NK-92 (cell line): ENCODE measurements around the gene CFAP47.
"Not testable (repeated sequence)": the region's sequence is repeated elsewhere in the genome, so short reads cannot be mapped to it uniquely, and the experiment has no call there.

ENCODE experiments used
- DNase-seq: peaks from one replicate; lab custom pipeline; 2025; ENCODE audit not compliant: unreplicated experiment; lab: John Stamatoyannopoulos, UW

The CFAP47 gene, protein sequence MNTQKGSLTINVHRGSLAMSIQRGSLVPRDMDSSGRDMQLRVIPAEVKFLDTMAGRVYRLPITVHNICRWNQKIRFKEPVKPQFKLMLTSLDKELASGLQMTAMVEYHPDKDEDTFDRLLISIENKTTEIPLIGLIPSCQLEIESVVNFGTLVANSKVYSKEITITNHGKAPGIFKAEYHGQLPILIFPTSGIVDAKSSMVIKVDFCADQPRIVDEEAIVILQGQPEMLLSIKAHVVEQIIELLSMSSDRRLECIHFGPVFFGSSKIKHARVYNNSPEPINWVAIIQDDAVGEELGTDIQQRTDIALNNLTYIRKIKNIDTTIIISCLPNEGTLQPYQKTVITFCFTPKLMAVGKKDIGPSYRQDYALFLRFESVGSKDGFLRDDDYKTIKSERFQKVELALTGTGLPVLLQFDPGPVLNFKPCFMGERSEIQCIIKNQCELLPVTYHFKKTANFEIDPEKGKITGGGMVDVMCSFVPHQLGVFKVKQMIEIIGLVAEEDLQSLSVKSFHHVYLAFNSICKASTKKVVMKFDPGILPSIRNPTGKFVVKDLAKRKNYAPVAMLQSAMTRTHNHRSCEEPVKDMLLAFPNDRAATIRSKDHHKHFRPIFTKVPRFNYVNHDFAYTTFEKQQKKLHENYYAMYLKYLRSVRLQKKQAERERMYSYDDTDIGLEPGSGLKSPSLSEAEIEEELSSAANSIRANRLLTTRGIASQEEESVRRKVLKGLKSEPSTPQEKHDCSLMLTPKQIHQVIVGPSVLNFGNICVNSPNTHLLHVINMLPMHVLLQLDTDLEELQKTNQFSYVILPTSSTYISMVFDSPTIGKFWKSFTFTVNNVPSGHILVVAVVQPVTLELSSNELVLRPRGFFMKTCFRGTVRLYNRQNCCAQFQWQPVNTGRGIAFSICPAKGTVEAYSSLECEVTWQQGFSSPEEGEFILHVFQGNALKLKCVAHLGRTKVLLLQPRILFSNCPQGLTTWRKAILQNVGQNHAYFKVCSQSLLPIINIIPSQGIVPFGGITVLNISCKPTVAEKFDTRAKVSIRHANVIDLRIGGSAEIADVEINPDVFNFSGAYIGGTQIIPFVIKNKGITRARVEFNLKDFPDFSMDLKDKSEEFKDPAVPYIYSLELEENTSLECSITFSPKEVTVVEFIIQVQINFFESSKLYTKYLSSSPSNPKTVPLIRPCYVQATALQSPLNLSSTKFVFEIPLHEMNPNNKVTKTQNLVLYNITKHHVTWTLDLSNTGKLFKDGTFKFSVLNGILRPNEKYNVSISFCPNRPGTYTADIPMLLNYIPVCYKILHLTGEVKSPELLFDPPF (N-terminal part only)

DNA sequence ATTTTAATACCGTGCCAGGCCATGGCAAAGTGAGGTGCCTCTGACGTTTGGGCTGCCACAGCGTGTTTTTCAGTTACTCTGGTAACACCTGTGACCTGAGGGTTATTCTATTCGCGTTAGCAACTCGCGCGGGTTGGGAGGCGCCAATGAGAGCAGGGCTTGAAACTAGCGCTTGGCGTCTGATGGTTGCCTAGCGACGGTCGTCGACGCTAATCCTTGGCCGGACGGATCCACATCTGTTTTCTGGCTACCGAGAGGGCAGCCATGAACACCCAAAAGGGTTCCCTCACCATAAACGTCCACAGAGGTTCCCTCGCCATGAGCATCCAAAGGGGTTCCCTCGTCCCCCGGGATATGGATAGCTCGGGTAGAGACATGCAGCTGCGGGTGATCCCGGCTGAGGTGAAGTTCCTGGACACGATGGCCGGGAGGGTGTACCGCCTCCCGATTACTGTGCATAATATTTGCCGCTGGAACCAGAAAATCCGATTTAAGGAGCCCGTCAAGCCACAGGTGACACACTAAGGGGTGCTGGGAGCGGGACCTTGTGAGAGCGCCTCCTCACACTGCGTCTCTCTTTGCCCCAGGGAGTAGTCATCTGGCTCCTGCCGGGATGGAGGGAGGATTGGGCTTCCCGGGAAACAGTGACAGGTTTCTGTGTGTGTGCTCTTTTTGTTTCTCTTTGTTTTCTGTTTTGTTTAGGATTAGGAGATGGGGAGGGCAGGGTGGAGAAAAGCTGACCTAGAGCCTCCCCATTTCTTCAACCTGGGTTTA lies at the start of gene CFAP47:
Gene CFAP47 (plus strand): TSS at position 199 of the 774 bp plus-strand sequence. CDS start 66 bp downstream, at position 265.
- DNase-seq, result no peak

DNA sequence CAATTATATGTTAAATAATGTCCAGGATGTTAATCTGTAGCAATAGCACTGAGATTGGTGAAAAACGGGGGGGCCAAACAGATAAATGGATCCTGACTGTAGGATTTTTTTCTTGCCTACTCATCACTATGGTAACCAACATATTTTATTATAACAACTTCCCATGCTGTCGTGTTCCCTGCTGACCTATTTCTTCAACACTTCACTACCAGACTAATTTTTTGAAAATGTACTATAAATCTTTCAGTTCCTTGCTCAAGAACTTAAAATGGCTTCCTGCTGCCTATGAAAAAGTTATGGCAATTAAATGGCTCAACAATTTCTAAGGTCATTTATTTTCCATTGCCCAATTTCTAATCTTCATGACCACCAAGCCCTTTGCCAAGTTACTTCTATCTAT lies 38.9 kb upstream of the CFAP47 start:
- DNase-seq, result no peak

DNA sequence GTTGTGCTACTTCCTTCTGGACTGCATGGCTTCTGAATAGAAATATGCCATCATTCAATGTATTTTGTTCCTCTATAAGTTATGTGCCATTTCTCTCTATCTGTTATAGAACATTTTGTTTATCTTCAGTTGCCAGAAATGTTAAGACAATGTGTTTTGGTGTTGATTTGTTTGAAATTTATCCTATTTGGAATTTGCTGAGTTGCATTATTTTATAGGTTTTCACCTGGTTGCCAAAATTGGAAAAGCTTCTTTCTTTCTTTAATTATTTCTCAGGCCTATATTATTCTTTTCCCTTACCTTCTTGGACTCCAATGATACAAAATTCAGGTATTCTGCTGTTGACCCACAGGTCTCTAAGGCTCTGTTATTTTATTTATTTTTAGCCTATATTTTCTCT lies 33.4 kb upstream of the CFAP47 start:
- DNase-seq, result no peak

DNA sequence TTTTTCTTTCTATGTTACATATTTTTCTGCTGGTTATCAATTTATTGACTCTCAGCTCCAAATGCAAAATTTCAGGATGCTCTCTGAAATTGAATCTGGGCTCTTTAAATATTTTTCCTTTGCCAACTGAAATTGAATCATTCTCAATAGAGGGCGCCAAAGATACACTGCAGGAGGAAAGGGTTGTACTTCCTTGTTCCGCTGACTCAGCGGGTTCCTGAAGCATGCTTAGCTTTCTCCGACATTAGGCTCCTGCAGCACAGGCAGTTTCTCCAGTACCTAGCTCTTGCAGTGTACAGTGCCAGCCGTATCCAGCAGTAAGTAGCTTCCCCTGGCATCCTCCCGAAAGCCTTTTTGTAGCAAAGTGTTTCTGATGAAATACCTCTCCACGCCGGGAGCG lies 28.8 kb upstream of the CFAP47 start:
- DNase-seq, result no peak

DNA sequence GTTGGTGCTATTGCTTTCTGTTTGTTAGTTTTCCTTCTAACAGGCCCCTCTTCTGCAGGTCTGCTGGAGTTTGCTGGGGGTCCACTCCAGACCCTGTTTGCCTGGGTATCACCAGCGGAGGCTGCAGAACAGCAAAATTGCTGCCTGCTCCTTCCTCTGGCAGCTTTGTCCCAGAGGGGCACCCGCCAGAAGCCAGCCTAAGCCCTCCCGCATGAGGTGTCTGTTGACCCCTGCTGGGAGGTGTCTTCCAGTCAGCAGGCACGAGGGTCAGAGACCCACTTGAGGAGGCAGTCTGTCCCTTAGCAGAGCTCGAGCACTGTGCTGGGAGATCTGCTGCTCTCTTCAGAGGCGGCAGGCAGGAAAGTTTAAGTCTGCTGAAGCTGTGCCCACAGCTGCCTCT lies 67.3 kb downstream of the CFAP47 start:
- not testable (repeated sequence) for DNase-seq

DNA sequence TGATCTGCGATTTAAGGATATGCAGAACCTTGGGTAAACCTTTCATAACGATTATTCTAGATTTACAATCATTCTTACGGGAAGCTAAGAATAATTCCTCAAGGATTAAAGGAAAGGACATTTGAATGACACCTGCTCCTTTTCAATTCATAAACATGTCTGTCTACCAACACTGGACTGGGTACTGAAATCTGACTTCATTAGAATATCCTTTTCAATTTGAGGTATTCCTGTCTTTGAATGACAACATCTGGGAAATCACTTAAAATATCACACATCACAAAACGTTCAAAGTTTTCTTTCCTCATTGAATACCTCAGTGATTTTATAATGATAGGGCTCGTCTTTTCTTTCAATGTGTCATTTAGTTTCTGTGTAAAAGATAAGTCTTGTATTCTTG lies 87.7 kb downstream of the CFAP47 start:
- no peak for DNase-seq

DNA sequence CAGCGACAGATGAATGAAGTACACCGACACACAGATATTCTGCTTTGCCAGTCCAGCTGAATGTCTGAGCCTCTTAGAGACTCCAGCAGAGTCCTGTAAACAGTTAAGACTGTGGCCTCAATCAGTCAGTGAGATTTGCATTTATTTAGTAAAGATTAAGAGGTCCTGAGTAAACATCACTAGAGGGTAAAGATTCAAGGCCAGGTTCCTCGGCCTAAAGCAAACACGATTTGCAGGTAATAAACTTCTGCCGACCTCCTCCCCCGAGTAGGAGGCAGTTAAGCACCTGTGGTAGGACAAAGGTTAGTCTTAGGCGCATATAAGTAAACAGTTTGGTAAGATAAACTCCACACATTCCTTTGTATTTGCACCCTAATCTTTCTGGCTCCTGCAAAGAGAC lies 99.6 kb downstream of the CFAP47 start:
- no peak for DNase-seq

DNA sequence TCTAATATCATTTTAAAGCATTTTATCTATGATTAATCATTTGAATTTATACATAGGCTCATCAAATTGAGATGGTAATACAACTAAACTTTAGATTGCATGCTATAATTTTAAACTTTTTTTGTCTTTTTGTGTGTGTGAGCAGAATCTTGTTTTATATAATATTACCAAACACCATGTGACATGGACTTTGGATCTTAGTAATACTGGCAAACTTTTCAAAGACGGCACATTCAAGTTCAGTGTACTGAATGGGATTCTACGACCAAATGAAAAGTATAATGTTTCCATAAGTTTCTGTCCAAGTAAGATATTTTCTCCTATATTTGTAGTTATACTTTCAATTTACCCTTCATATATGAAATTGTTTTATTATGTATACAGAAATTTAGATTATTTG lies 116.0 kb downstream of the CFAP47 start:
- DNase-seq, result no peak

DNA sequence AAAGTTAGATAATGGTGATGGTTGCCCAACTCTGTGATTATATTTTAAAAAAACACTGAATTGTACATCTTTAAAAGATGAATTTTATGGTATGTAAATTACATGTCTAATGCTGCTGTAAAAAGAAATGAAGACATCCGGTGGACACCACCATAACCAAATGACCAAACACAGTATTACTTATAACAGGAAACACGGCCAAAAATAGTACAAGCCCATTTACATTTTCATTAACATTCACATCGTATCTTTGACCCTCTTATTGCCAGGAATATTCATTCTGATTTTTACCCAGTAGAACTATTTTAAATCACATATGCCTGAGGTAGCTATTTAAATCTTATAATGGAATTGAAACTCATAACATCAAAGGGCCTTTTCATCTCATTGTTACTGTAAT lies 143.2 kb downstream of the CFAP47 start:
- no peak for DNase-seq

DNA sequence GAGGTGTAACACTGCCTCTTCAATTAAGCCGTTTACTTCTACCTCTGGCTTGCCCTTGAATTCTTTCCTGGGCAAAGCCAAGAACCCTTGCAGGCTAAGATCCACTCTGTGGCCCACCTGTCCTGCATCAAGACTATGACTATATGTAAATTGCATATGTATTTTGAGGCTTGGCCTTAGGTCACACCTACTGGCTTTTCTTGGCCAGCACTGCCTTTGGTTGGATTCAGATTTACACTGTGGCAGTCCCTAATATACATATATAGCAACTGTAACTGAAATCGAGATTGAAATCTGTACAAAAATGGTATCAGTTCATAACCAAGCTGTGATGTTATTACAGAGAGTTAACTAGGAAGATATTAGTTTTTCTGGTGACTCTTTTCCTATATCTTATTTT lies 151.5 kb downstream of the CFAP47 start:
- no peak for DNase-seq

DNA sequence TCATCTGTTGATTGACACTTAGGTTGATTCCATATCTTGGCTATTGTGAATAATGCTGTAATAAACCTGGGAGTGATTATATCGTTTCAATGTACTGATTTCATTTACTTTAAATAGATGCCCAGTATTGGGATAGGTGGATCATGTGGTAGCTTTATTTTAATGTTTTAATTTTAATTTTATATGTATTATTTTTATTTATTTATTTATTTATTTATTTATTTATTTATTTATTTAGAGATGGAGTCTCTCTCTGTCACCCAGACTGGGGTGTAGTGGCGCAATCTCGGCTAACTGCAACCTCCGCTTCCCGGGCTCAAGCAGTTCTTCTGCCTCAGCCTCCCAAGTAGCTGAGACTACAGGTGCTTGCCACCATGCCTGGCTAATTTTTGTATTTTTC lies 155.5 kb downstream of the CFAP47 start:
- not testable (repeated sequence) for DNase-seq

DNA sequence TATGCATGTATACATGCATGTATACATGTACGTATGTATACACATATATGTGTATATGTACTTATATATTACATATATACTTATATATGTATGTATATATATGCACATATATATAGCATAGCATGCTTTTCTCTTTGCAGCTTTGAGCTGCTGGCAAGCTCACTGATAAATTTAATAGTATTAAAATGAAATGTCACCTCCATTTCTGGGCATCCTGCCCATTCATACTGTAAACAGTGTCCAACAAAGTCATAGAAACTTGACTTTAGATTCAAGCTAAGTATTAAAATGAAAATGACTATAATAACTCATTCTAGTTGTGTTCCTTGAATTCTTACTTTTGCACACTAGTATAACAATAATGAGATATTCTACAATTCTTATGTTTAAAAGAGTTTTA lies 163.7 kb downstream of the CFAP47 start:
- DNase-seq, result no peak

DNA sequence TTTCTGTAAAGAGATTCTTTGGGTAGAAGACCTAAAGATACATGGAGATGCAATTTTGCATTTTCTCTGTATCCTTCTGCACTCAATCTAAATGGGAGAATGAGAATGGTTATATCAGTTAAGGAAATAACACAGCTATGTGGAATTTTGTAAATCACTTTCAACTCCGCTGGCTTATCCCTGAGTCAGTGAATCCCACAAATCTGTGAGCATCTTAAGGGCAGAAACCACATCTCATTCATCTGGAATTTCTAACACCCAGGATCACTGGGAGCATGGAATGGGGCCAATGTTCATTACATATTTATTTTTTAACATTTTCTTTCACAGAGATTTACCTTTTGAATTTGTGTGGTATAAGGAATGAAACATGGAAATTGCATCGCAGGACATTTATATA lies 167.8 kb downstream of the CFAP47 start:
- DNase-seq, result no peak

DNA sequence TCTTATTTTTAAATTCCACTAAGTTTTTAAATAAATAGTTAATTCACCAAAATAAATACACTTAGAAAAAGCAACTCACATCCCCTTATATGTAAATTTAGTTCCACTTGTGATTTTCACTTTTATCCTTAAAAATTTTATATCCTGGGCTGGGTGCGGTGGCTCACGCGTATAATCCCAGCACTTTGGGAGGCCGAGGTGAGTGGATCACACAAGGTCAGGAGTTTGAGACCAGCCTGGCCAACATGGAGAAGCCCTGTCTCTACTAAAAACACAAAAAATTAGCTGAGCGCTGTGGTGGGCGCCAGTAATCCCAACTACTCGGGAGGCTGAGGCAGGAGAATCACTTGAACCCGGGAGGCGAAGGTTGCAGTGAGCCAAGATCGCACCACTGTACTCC lies 169.4 kb downstream of the CFAP47 start:
- DNase-seq, result not testable (repeated sequence)

DNA sequence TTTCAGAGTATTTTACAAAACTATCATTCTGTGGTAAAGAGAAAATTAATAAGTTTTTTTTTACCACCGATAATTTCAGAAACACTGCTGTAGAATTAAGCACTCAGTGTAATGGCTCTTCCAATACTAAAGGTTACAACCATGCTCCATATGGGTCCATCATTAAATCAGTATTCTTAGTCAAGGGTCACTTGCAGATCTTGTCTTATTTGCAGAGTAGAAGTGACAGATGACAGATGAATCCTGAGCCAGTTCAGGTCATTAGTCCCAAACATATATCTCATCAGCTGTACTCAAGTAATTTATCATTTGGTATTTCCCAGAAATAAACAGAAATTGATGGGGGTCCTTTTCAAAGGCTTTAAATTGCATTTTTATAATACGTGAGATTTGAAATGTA lies 182.9 kb downstream of the CFAP47 start:
- no peak for DNase-seq

DNA sequence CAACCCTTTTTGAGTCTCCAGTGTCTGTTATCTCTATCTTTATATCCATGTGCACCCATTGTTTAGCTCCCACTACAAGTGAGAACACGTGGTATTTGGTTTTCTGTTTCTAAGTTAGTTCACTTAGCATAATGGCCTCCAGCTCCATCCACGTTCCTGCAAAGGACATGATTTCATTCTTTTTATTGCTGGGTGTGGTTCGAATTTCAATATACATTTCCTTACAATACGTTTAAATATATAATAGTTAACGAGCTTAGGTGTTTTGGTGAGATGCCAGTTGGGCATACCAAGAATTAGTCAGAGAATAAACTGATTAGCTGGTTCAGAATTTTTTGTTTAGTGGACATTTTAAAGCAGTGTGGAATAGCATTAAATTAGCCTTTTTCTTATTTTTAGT lies 196.7 kb downstream of the CFAP47 start:
- no peak for DNase-seq

DNA sequence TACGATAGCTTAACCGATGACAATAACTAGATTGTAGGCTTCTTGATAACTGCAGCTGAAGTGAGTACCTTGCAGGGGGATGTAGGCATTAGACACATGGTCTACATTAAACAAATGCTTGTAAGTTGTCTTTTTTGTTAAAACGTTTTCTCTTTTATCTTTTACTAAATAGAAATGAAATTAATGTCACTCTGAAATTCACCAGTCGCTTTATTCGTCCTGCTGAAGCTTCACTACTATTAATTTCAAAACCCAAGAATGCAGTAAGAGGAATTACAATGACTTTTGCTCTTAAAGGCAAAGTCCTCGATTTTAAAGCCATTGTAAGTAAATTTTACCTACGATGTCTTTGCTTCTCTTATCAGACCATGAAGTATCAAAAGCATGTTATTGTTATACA lies 239.7 kb downstream of the CFAP47 start:
- DNase-seq, result no peak

DNA sequence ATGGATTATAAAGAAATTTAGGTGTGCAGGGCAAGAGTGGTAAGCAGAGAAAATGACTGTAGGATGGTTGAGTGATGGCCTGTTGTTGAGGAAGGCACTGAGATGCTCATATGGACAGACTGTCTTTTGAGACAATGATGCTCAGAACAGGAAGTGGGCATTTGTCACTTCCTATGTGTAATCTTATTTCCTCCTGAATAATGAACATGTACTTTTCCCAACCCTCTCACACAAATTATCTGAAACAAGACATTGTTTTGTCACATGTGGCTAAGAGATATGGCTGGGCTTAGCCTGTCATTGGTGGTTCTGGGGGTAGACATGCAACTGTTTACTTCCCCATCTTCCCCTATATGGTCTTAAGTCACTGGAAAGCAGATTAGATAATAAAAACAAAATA lies 240.5 kb downstream of the CFAP47 start:
- no peak for DNase-seq

DNA sequence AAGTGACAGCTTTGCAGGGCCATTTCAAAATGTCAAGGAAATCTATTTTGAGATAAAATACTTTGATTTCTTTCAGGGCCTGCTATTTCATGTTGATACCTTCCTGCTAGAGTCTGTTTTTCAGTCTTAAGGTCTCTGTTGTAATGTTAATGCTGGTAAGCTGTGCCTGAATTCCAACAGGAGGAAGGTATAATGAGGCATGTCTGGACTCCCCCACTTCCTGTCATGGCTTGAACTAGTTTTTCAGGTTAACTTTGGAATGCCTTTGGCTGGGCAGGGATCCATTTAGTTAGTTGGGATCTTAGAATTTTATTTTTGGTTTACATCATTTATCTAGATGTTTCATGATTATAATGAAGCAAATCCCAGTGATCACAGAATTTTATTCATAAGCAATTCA lies 279.0 kb downstream of the CFAP47 start:
- DNase-seq, result no peak

DNA sequence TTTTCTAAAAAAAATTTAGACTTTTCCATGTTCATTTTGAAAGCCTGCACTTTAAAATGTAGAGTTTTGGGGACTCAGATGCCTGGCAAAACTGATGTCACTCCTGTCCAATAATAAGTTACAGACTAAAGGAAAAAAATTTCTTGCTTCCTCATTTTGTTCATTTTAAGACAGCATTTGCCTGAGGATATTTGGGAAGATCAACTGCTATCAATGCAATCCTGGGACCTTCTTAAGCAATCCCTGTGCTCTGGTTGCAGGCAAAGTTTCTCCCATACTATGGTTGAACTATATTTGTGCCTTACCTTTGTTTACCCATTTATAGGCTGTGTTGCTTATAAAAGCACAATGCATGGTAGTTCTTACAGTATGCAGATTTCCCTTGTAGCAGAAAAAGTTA lies 280.4 kb downstream of the CFAP47 start:
- no peak for DNase-seq

DNA sequence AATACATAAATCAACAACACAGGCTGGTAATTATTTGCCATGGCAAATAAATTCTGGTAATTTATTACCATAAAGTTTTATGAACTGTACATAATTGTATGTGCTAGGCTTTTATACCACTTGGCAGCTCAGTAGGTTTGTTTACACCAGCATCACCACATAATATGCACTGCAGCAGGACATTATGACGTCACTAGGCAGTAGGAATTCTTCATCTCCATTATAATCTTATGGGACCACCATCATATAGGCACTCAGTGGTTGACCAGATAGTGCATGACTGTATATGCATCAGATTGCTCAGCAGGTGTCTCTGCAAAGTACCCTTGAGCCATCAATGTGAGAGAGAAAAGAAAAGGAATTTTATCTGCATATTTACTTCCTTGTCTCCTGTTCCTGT lies 295.4 kb downstream of the CFAP47 start:
- no peak for DNase-seq
